GM21528 (cell line): ENCODE results near the gene QRFP.

Experiments
- ATAC-seq: cut with Tn5 transposase; IDR thresholded peaks from one replicate; pipeline ENCODE4 v1.9.1; 2021; ENCODE audit warnings: mild to moderate bottlenecking, moderate library complexity; ENCODE audit not compliant: unreplicated experiment, low FRiP score

The QRFP gene, protein sequence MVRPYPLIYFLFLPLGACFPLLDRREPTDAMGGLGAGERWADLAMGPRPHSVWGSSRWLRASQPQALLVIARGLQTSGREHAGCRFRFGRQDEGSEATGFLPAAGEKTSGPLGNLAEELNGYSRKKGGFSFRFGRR

DNA sequence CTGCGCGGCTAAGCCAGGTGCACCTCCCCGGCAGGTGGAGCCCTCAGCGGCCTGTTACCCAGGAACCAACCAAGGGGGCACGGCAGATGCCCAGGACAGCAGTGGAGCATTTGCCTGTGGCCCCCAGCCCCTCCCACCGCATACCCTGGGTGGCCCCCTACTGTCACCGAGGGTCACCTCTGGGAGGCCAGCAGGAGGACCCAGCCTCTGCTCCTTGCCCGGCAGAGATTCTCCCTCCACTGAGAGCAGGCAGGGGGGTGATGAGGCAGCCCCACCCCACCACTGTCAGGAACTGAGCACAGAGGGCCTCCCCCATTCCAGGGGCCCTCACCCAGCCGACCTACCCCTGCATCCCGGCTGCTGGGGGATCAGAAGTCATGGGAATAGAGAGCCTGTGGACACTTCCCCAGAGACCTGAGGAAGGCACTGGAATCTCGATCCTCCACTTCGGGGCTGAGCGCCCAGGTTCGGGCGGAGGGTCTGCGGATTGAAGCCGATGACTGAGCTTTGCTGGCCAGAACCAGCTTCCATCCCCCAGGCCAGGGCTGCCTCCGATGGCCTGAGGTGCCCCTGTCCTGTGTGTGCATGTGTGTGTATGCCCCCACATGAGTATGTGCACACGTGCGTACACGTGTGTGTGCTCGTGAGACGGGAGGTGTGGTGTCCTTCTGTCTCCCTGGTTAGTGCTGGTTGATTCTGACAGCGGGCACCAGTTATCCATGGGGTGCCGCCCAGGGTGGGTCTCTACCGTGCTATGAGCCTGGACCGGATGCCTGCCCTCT lies at the start of gene QRFP:
TSS of gene QRFP (minus strand) at position 580 of the 782 bp plus-strand sequence. CDS start 2,974 bp downstream, outside the sequence.
- no peak for ATAC-seq

DNA sequence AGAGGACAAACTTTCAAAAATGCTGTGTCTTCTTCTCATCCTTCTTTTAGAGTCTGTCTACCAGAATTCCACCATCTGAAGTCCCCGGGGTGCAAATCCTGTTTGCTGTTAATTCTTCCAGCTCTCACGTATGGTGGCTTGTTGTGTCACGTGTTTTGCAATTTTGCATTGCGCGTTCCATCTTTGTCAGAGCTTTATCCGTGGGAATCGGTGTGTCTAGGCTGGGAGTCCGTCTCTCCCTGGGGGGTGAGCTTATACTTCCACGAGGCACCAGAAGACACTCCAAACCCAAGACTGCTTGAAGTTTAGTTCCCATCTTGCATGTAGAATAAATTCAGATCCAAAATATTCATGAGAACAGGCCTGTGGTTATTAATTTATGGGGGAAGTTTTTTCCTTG lies 48.6 kb upstream of the QRFP start:
- ATAC-seq: no peak

DNA sequence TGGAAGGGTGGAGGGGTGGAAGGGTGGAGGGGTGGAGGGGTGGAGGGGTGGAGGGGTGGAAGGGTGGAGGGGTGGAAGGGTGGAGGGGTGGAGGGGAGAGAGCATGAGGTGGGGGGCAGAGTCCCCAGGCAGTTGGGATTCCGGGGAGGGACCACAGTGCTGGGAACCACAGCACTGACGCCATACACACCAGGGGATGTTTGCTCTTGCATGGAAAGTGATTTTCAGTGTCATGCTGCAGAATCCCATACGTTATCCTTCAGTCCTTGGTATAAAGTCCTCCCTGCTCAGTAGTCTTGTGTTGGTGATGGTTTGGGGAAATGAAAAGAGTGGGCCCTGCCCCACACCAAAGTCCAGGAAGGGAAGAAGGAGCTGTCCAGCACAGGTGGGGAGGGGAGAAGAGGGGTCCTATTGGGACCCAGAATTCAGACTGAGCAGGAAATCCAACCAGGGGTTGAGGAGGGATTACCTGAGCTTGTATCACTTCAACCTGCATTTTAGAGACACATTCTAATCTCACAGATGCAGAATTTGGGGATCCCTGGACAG lies 48.0 kb upstream of the QRFP start:
- no peak for ATAC-seq

DNA sequence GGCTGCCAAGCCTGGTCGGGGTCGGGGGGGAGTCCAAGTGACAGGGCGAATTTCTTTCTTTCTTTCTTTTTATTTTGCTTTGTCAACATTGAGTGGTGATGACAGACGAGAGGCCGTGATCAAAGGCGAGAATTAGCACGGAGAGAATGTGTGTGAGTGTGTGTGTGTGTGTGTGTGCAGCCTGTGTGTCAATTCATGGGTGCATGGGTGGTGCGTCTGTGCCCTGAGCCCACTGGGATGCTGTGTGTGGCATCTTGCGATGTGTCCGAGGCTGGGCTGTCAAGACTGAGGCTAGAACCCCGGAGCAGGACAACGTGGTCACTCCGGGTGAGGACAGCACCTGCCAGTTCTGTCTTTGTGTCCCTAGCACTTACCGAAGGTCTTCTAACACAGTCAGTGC lies 47.2 kb upstream of the QRFP start:
- no peak for ATAC-seq

DNA sequence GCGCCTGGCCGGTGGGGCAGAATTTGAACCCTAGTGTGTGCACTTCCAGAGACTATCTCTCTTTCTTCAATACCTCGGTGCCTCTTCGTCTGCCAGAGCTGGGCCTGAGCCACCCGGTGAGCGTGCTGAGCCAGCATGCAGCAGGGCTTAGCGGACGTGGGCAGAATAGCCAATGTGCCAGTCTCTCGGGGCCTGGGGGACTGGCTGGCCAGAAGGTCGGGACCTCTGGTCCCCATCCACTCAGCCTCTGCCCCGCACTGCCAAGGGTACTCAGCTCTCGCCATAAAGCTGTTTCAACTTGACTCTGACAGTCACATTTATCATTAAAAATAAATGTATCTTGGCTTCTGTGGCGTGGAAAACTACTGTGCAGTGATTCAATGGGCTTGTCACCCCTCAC lies 46.6 kb upstream of the QRFP start:
- ATAC-seq: no peak

DNA sequence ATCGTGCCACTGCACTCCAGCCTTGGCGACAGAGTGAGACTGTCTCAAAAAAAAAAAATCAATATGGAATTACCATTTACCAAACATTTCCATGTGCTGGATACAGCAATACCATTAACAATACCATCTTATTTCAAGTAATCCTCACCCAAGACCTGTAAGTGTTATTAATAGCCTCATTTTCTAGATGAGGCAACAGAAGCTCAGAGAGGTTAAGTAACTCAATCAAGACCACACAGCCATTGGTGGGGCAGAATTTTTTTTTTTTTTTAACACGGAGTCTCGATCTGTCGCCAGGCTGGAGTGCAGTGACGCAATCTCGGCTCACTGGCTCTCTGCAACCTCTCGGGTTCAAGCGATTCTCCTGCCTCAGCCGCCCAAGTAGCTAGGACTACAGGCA lies 46.1 kb upstream of the QRFP start:
- ATAC-seq: no peak

DNA sequence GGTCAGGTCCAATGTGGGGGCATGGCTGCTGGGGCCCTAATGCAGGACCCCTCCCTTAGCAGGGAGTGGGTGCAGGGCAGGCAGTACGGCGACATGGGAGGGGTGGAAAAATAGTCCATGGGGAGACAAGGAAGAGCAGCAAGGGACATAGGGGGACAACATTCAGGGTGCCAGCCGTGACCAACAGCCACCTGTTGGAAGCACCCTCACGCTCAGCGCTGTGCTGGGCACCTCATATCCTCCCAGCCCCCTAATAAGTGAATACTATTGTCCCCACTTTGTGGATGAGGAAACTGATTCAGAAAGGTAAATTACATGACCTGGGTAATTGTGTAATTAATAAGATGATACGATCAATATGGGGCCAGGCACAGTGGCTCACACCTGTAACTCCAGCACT lies 45.5 kb upstream of the QRFP start:
- ATAC-seq: no peak

DNA sequence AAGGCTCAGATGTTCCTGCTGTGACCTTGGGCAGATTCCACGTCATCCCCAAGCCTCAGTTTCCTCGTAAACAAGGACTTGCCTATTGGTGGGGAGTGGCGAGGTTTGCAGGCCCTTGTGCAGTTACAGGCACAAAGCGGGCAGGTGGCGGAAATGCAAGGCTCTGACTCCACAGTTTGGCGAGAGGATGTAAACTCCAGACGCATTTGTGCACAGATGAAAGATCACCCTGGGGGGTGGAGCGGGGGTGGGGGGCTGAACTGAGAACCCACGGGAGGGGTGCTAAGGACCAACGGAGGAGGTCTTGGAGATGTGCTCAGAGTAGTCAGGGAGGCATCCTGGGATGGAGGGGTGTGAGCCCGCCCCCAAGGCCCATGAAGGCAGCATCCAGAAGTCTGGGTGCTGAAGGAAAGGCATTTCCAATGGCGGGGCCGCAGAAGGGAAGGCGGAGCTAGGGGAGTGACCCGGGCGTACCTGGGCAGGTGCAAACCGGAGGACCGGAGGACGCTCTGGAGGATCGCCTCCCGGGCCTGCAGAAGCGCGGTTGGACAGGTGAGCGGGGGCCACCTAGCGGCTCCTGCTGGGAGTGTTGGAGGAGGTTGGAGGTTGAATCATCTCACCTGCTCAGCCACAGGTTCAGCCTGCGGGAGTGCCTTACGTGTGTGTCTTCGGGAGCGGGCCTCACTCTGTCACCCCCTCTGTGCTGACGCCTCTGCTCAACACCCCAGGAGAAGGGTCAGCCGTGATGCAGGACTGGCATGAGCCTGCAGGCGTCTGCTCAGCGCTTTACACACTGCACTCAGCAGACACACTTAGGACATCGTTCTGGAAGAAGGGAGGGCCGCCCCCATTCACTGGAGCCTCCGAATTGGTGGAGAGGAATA lies 44.3 kb upstream of the QRFP start:
- ATAC-seq: no peak

DNA sequence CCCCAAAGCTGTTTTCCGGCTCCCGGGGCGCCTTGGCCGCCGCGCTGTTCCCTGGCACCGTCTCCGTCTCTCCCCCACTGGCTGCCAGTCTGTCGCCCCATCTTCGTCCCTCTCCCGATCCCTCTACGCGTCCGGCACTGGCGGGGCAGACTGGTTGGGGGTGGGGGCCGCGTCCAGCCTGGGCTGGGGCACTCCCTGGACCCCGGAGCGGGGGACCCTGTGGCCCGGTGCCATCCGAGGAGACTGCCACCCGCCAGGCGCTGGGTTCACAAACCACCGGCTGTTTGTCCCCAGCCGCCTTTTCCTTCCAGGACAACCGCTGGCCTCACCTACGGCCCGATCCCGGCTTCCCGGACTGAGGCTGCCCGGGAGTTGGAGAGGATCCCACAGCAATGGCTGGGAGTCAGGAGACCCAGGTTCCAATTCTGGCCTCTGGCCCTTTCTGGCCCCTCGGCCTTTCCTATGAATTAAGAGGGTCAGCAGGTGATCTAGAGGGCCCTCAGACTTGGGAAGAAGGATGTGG lies 43.5 kb upstream of the QRFP start:
- ATAC-seq: no peak

DNA sequence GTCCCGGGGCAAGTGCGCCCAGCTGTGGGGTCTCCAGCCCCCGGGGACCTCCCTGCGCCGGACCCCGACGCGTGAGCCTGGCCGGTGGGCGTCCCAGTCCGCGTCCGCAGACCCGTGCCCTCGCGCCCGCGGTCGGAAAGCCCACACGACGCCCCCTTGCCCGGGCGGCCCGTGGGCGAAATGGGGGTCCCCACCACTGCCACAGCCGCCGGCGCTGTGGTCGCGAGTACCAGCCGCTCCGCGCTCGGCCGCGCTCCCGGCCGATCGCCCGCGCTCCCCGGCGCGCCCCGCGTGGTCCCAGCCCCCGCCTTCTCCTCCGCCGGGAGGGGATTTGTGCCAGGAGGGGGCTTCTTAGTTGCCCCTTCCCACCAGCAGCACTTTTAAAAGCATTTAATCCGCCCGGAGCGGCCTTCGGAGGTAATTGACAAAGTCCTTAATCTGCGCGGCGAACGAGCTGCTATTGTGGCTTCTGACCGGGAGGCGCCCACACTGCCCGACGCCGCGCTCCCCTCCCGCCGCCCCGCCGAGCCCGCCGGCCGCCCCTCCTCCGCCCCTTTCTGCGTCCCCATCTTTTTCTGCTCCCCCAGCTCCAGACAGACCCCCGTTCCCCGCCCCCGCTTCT lies 42.9 kb upstream of the QRFP start:
- ATAC-seq: no peak

DNA sequence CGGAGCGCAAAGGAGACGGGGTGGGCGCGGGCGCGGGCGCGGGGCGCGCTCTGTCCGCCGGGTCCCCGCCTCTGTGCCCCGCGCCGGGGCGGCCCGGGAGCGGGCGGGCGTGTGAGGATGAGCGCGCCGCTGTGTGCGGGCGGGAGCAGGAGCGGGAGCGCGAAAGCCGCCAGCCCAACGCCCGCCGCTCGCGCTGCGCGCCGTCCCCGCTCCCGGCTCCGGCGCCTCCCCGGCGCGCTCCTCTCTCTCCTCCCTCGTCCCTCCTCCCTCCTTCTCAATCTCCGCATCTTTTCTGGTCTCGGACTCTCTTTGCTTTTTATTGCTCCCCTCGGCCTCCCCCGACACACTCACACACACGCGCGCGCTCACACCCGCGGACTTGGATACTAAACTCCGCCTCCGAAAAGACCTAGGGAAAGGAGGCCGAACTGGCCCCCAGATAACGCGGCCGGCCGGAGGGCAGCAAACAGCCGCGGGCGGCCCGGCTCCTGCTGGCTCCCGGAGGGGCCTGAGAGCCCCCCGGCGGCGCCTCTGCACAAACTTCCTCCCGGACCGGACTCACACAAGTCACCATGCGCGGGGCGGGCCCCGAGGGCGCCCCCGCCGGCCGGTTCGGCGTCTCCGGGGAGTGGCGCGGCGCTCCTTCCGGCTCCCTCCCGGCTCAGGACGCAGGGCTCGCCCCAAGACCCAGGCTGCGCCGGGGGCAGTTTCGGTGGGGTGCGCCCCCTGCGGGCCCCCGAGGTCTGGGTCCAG lies 42.2 kb upstream of the QRFP start, which contains the start of gene FIBCD1:
TSS of gene FIBCD1 (minus strand) at position 596 of the 753 bp plus-strand sequence. CDS start 640 bp downstream, outside the sequence.
- ATAC-seq: no peak

DNA sequence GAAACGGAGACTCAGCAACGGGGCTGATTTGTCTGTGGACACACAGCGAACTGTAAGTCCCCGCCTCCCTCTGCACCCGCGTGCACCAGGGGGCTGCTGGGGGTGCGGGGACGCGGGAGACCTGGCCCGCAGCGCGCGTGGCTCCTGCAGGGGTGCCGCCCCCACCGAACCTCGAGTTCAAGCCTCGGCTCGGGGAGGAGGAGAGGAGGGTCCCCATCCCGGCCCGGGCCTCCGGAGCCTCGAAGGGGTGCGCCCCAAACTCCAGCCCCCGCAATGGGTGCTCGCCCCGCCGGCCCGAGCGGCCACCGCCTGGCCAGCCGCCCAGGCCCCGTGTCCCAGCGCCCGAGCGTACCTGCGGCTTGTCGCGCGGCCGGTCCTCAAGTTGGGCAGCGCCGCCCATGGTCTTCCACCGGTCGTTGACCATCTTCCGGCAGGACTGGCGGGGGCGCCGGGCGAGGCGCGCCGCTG lies 41.6 kb upstream of the QRFP start:
- ATAC-seq: no peak

DNA sequence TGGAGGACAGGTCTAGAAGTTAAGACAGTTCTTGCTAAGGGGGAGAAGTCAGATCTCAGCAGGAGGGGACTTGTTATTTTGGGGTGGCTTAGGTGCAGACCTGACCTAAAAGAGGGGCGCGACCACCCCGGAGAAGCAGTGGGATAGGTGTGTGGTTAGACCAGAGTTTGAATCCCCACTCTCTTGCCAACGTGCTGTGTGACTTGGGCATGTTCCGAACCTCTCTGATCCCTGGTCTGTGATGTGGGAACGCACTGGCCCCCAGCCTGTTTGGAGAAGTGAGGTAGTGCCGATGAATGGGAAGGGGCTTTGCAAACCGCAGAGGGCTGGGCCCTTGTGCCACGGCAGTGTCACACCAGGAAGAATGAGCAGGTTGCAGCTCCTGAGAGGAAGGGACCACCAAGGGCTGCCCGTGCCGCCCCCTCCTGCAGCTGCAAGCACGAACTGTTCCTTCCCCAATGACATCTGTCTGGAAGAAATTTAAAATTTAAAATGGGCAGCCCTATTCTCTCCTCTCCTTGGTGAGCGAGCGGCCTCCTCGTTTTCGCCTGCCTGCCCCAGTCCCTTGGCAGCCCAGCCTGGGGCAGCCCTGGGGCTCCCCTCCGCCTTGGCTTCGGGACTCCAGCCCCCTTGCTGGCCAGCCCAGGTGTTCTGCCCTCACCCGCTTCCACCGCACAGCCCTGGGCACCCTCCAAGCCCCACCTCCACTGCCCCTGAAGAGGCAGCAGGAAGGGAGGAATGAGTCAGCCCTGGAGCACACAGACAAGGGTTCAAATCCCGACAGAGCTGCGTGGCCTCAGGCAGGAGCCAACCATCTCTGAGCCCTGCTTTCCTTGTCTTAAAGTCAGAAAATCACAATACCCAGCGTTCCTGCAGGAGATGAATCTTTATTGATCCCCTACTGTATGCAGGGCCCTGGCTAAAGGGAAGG lies 40.8 kb upstream of the QRFP start:
- no peak for ATAC-seq

DNA sequence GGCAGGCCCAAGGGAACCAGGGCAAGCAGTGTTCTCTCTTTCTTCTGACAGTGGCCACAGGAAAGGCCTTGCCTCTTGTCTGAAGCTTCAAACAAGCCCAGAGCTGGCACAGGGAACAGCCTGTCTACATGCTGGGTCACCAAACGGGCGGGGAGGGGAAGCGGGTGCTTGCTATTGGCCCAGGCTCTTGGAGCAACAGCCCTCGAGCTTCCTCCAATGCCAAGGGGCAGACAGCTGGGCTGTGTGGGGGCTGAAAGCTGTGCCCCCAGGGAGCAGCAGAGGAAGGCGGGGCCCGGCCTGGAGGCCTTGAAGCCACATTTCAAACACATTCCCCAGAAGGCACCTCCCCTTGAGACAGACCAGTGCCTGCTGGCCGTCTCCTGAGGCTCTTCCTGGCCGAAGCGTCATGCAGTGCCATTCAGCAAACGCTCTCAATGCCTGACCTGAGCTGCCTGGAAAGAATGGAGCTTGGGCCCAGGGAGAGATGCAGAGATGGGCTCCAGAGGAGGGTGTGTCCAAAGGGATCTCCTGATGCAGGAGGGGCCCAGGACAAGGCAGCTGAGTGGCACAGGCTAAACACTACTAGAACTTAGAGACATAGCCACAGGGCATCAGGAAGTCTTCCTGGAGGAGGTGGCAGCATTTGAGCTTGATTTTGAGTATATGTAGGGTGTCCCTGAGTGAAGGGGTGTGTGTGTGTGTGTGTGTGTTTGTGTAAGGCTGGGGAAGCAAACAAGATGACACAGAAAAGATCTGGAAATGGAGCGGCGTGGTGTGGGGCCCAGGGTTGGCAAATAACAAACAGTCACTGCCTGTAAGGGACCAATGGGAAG lies 39.9 kb upstream of the QRFP start:
- ATAC-seq: no peak

DNA sequence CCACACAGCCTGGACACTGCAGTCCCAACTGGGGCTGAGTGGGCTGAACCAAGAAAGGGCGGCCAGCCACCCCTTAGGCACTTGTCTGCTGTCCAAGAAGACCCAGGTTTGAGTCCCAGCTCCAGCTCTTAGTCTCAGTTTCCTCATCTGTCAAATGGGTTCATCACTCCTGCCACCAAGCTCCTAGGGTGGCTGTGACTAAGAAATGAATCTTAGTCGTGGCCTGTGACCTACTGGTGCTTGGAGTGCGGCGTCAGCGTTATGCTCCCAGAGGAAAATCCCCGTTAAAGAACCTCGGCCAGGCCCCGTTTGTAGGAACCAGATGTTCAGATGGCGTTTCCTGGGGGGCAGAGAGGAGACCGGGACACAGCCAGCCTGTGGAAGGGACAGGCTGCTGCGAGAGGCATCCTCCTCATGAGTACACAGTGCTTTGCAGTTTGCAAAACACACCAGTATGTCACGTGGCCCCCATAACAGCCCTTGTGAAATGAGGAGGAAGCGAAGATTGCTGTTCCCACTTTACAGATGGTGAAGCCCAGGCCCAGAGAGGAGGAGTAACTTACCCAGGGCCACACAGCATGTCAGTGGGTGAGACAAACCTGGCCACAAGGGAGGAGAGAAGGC lies 39.1 kb upstream of the QRFP start:
- no peak for ATAC-seq

DNA sequence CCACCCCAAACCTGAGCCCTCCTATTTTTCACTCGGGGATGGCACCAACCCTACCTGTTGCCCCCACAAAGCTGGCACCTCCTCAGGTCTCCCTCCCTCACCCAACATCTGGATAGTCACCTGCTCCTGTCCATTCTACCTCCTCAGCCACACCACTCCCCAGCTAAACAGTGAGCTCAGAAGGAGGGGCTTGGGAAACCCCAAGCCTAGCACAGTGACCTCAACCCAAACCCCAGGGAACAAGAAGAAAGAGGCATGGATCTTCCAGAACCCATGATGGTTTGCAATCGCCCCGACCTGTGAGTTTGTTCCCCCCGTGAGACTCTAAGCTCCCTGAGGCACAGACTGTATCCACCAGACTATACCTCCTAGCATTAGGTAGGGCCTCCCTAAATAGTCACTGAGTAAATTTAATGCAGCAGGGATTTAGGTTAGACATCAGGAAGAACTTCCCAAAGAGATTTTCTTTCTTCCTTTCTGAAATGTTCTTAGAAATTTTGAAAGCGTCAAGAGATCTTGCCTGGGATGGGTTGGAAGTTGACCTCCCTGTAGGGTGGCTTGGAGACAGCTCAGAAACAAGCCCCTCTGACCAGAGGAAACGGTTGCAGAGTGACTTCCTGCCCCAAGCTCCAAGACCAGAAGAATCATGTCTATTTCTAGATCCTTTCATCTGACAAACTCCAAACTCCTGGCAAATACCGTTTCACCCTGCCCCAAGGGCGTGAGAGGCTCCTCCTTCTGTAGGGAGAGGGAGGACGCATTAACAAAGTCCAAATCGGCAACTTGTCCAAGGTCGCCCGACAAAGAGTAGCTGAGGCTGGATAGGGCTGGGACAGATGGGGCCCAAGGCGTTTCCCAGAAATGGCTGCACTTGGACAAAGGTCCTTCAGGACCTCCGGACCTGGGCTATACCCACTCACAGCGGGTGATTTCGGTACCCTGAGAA lies 38.4 kb upstream of the QRFP start:
- ATAC-seq: no peak
